Liver (tissue), 9 donors: Measurements from ENCODE around the gene ARRDC4. TPM values are rescaled to one million over a fixed set of nuclear protein-coding genes. Genes with fewer than 3 reads are reported as not detected.

Source experiments
- DNase-seq: peaks from one replicate; pipeline ENCODE4 v3.0.0-alpha.2; 2017; ENCODE audit warnings: low spot score
- H3K27ac ChIP-seq, 2 donors: one replicate each; pipeline ENCODE4 v1.7.0; 2013; ENCODE audit warnings: inconsistent platforms in 2 of 2, low read length in 2 of 2, control low read depth in 1 of 2, low read depth in 1 of 2, mild to moderate bottlenecking in 1 of 2
- H3K27me3 ChIP-seq, 4 donors: one replicate each; pipeline versions ENCODE4 v1.6.1 to v1.7.0; 2013; ENCODE audit warnings: low read length in 3 of 4, inconsistent platforms in 1 of 4, mild to moderate bottlenecking in 1 of 4, moderate library complexity in 1 of 4; ENCODE audit not compliant: control insufficient read depth in 4 of 4, insufficient read depth in 4 of 4
- H3K36me3 ChIP-seq, 4 donors: one replicate each; pipeline versions ENCODE4 v1.6.1 to v1.7.0; 2013; ENCODE audit warnings: low read length in 3 of 4, mild to moderate bottlenecking in 3 of 4, low read depth in 1 of 4, moderate library complexity in 1 of 4; ENCODE audit not compliant: control insufficient read depth in 4 of 4, insufficient read depth in 3 of 4
- H3K4me1 ChIP-seq, 4 donors: one replicate each; pipeline versions ENCODE4 v1.6.1 to v1.7.0; 2013; ENCODE audit warnings: low read length in 3 of 4, mild to moderate bottlenecking in 3 of 4, moderate library complexity in 1 of 4; ENCODE audit not compliant: control insufficient read depth in 4 of 4, insufficient read depth in 4 of 4
- H3K4me3 ChIP-seq, 3 donors: one replicate each; pipeline versions ENCODE4 v1.6.1 to v1.7.0; 2013; ENCODE audit warnings: low read length in 3 of 3, control low read depth in 1 of 3, low read depth in 1 of 3, mild to moderate bottlenecking in 1 of 3
- H3K9ac ChIP-seq, 2 donors: one replicate each; pipeline ENCODE4 v1.7.0; 2013; ENCODE audit warnings: low read length in 2 of 2, mild to moderate bottlenecking in 2 of 2, moderate library complexity in 2 of 2, control low read depth in 1 of 2, low read depth in 1 of 2
- H3K9me3 ChIP-seq, 4 donors: one replicate each; pipeline versions ENCODE4 v1.6.1 to v1.7.0; 2013; ENCODE audit warnings: low read length in 3 of 4; ENCODE audit not compliant: control insufficient read depth in 4 of 4
- FOXA1 ChIP-seq: IDR thresholded peaks from 2 replicates; pipeline ENCODE4 v1.6.1; 2016; ENCODE audit warnings: antibody characterized with exemption
- FOXA2 ChIP-seq: IDR thresholded peaks from 2 replicates; pipeline ENCODE4 v1.6.1; 2016; ENCODE audit warnings: antibody characterized with exemption
- GABPA ChIP-seq, 2 donors: IDR thresholded peaks in 1 of 2; conservative IDR thresholded peaks in 1 of 2; 2 replicates each; pipeline ENCODE4 v1.6.1; 2016; ENCODE audit warnings: antibody characterized with exemption in 2 of 2, mild to moderate bottlenecking in 1 of 2, moderate library complexity in 1 of 2
- HNF4A ChIP-seq, 2 donors: conservative IDR thresholded peaks; 2 replicates each; pipeline ENCODE4 v1.6.1; 2016; ENCODE audit warnings: antibody characterized with exemption in 2 of 2, mild to moderate bottlenecking in 2 of 2
- JUND ChIP-seq, 2 donors: IDR thresholded peaks; 2 replicates each; pipeline ENCODE4 v1.6.1; 2016; ENCODE audit warnings: antibody characterized with exemption in 2 of 2
- NR2F2 ChIP-seq: IDR thresholded peaks from 2 replicates; pipeline ENCODE4 v1.6.1; 2016; ENCODE audit warnings: antibody characterized with exemption
- RAD21 ChIP-seq, 2 donors: IDR thresholded peaks; 2 replicates each; pipeline ENCODE4 v1.6.1; 2016; ENCODE audit warnings: antibody characterized with exemption in 2 of 2, mild to moderate bottlenecking in 2 of 2
- RXRA ChIP-seq, 2 donors: IDR thresholded peaks; 2 replicates each; pipeline ENCODE4 v1.6.1; 2017 to 2018; ENCODE audit warnings: antibody characterized with exemption in 2 of 2, mild to moderate bottlenecking in 1 of 2
- SP1 ChIP-seq: IDR thresholded peaks from 2 replicates; pipeline ENCODE4 v1.6.1; 2018; ENCODE audit warnings: antibody characterized with exemption, mild to moderate bottlenecking
- TAF1 ChIP-seq: conservative IDR thresholded peaks from 2 replicates; pipeline ENCODE4 v1.6.1; 2016; ENCODE audit warnings: antibody characterized with exemption, mild to moderate bottlenecking
- YY1 ChIP-seq: IDR thresholded peaks from 2 replicates; pipeline ENCODE4 v1.6.1; 2016; ENCODE audit warnings: antibody characterized with exemption, mild to moderate bottlenecking
- WGBS: extraction: QIAGEN DNeasy Blood & Tissue Kit; methylation state at CpG from one replicate; pipeline ENCODE4 v1.1.7; 2013; 5-methylcytosine and 5-hydroxymethylcytosine counted together
- polyA plus RNA-seq, 2 donors: library from polyadenylated mRNA; stranded (reverse) in 1 of 2; unstranded in 1 of 2; fragments of 200-250 nt in 1 of 2; fragments of >200 nt in 1 of 2; fragmentation: Nextera tagmentation in 1 of 2; extraction: Ambion mirVana in 1 of 2; gene quantifications; one replicate each; pipeline versions ENCODE4 v1.2.1 to v1.2.3, GENCODE V29; 2013 to 2015
- total RNA-seq, 2 donors: library from RNA; depleted of rRNA; stranded (reverse); fragments of >200 nt; gene quantifications; one replicate each; pipeline ENCODE4 v1.2.3, GENCODE V29; 2014
- TF ChIP-seq, protein P1 (sequence below): IDR thresholded peaks from 2 replicates; pipeline ENCODE4 v1.6.1; 2016; ENCODE audit warnings: antibody characterized with exemption, mild to moderate bottlenecking
- TF ChIP-seq, protein P2 (sequence below): IDR thresholded peaks from 2 replicates; pipeline ENCODE4 v1.6.1; 2016; ENCODE audit warnings: antibody characterized with exemption
- donor health status: healthy.
- donor health status: healthy.
- donor health status: healthy.
- donor health status: healthy.
- donor health status: healthy.

ARRDC4 gene
- total and polyA plus RNA-seq, 4 donors: 2.5 to 13.4 (median 3.9) TPM

DNA sequence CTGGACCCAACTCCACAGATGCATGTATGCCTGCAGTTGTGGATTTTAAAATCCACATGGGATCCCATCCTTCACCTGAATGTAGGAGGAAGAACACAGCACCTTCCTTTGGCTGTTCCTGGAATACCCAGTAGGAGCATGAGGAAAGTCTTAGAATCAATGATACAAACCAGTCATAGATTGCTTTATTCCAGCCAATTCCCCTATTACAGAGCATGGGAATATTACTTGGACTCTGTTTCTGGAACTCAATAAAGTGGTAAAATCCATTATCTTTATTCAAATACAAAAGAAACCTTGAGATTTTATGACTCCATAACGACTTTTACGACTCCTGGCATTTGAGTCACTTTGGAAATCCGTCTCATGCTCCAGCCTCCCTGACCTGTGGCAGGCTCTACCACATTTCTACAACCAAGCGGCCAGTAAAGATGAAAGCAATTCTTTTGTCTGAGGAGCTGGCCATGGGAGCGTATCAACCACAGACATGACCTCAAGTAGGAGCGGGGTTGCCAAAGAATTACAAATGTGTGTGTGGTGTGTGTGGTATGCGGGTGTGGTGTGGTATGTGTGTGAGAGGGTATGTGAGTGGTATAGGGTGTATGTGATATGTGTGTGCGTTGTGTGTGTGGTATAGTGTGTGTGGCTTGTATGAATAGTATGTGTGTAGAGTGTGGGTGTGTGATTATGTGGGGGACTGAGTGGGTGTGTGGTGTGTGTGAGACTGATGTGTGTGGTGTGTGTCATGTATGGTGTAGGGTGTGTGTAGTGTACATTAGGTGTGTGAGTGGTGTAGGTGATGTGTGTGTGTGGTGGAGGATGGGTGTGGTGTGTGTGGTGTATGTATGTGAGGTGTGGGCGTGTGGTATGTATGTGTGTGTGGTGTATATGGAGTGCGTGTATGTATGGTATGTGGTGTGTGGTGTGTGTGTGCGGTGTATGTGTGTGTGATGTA is 40.0 kb downstream of the ARRDC4 start:
- Histone ChIP-seq H3K27me3 (no peaks in the 10 kb centered on the region), H3K9me3 (no peaks in the 10 kb centered on the region), H3K4me3 (no peak overlapping the region), H3K9ac (no peak overlapping the region), H3K4me1 (peaks cover 0 to 20% (median 18%) of the 10 kb centered on the region in 4 donors), H3K27ac (no peak overlapping the region), H3K36me3 (no peaks in the 10 kb centered on the region)
- 79% methylated on average over 11 of the region's 11 CpGs for WGBS
- no peak for DNase-seq
- TF ChIP-seq, protein P1, sequence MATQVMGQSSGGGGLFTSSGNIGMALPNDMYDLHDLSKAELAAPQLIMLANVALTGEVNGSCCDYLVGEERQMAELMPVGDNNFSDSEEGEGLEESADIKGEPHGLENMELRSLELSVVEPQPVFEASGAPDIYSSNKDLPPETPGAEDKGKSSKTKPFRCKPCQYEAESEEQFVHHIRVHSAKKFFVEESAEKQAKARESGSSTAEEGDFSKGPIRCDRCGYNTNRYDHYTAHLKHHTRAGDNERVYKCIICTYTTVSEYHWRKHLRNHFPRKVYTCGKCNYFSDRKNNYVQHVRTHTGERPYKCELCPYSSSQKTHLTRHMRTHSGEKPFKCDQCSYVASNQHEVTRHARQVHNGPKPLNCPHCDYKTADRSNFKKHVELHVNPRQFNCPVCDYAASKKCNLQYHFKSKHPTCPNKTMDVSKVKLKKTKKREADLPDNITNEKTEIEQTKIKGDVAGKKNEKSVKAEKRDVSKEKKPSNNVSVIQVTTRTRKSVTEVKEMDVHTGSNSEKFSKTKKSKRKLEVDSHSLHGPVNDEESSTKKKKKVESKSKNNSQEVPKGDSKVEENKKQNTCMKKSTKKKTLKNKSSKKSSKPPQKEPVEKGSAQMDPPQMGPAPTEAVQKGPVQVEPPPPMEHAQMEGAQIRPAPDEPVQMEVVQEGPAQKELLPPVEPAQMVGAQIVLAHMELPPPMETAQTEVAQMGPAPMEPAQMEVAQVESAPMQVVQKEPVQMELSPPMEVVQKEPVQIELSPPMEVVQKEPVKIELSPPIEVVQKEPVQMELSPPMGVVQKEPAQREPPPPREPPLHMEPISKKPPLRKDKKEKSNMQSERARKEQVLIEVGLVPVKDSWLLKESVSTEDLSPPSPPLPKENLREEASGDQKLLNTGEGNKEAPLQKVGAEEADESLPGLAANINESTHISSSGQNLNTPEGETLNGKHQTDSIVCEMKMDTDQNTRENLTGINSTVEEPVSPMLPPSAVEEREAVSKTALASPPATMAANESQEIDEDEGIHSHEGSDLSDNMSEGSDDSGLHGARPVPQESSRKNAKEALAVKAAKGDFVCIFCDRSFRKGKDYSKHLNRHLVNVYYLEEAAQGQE: no peak
- TF ChIP-seq FOXA2: no peak
- TF ChIP-seq HNF4A (conservative IDR thresholded peaks at IDR 0.05): no peak
- no peak for TF ChIP-seq TAF1
- no peak for TF ChIP-seq YY1
- TF ChIP-seq SP1: no peak
- TF ChIP-seq, protein P2, sequence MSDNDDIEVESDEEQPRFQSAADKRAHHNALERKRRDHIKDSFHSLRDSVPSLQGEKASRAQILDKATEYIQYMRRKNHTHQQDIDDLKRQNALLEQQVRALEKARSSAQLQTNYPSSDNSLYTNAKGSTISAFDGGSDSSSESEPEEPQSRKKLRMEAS: no peak
- no peak for TF ChIP-seq FOXA1
- no peak for TF ChIP-seq NR2F2

DNA sequence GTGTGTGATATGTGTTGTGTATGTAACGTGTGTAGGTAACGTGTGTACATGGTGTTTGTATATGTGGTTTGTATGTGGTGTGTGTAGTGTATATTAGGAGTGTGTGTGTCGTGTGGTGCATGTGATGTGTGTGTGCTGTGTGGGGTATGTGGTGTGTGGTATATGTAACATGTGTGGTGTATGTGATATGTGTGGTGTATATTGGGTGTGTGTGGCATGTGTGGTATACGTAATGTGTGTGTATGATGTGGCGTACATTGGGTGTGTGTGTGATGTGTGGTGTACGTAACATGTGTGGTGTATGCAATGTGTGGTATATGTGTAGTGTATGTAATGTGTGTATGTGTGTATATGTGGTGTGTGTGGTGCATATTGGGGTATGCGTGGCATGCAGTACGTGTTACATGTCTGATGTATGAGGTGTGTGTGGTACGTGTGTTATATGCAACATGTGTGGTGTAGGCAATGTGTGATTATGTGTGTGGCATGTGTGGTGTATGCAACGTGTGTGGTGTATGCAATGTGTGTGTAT is 41.2 kb downstream of the ARRDC4 start:
- no peak for DNase-seq
- H3K4me1 ChIP-seq: peaks cover 0 to 12% (median 11%) of the 10 kb centered on the region in 4 donors
- H3K36me3 ChIP-seq: no peaks in the 10 kb centered on the region
- no peaks in the 10 kb centered on the region for H3K27me3 ChIP-seq
- H3K27ac ChIP-seq: no peak overlapping the region
- H3K4me3 ChIP-seq: no peak overlapping the region
- no peak overlapping the region for H3K9ac ChIP-seq
- H3K9me3 ChIP-seq: no peaks in the 10 kb centered on the region
- 97% methylated on average over 10 of the region's 10 CpGs for WGBS
- no peak for TF ChIP-seq FOXA2
- TF ChIP-seq HNF4A (conservative IDR thresholded peaks at IDR 0.05): no peak
- TF ChIP-seq TAF1: no peak
- no peak for TF ChIP-seq RAD21 (IDR thresholded peaks at IDR 0.05)
- no peak for TF ChIP-seq JUND (IDR thresholded peaks at IDR 0.05)
- TF ChIP-seq GABPA (IDR thresholded peaks at IDR 0.05 in 1 of 2, conservative IDR thresholded peaks at IDR 0.05 in 1 of 2): no peak
- TF ChIP-seq, protein P2: no peak
- TF ChIP-seq, protein P1: no peak
- TF ChIP-seq RXRA (IDR thresholded peaks at IDR 0.05): no peak
